GM18498 (cell line): ENCODE data around the gene CXorf65.

ENCODE experiments used
- ATAC-seq: cut with Tn5 transposase; IDR thresholded peaks from one replicate; pipeline ENCODE4 v1.9.1; 2021; ENCODE audit warnings: mild to moderate bottlenecking, moderate library complexity; ENCODE audit not compliant: unreplicated experiment

CXorf65 gene

DNA sequence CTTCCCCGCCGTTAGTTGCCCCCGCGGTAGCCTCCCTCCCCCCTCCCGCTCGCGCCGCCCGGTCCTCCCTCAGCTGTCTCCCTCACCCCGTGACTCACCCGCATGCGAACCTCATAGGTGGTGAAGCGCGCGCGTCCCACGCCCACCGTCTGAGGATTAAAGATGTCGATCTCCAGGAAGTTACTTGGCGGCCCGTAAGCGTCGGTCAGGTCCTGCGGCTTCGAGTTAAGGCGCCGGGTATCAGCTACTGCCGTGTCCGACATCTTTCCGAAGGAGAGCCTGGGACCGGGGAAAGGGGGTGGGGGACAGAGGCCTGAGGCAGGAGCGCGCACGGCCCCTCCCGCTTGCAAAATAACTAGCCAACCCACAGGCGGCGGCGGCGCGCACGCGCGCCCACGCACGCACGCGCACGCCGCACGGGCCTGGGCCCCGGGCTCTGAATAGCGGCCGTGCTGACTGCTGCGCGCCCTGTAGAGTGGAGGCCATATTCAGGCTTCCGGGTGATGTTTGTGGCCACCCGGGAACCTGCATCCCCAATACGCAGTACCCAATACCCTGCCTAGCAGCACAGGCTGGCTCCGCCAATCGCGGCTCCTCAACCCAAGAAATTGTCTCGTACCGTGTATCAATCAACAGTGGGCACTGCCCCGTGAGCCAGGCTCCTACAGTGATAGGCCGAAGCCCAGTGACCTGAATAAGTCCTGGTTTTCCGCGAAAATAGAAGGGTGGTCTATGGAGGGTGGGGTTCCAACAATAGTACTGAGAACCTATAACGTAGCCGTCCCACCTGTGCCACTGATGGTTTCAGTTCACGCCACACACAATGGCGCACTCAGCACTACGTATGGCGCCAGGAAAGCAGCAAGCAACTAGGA is 38.3 kb downstream of the CXorf65 start, which contains the start of gene SNX12:
TSS of gene SNX12 (minus strand) at position 291 of the 875 bp plus-strand sequence. CDS start at position 263, 28 bp downstream.
- ATAC-seq = peak; percentile 98

DNA sequence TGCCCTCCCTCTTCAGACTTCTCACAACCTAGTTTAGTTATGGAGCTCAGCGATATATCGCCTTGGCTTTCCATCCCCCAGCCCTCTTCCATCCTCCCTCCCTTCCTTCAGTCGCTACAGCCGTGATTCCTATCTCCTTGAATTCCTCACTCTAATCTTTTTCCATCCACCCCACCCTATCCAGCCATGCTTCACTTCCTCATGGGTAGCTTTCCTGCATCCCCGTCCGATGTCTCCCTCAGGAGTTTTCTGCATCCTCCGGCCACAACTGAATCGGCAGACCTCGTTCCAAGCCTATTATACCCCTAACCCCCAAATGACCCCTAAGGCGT is 38.9 kb downstream of the CXorf65 start:
- no peak for ATAC-seq

DNA sequence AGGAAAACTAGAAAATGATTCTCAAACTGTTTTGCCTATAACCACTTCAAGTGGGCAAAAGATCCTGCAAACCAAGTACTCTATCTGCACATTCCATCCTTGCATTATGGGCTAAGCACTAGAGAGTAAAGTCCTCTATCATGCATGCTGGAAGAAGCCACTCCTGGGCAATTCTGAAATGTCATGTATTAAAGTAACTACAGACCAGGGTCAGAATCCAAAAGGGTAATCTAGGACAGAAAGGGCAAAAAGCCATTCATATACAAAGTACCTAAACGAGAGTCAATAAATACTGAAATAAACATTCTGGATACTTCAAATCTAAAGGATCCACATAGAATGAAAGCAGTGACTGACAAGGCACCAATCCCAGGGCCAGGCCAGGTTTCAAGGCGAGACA is 39.5 kb downstream of the CXorf65 start:
- no peak for ATAC-seq

DNA sequence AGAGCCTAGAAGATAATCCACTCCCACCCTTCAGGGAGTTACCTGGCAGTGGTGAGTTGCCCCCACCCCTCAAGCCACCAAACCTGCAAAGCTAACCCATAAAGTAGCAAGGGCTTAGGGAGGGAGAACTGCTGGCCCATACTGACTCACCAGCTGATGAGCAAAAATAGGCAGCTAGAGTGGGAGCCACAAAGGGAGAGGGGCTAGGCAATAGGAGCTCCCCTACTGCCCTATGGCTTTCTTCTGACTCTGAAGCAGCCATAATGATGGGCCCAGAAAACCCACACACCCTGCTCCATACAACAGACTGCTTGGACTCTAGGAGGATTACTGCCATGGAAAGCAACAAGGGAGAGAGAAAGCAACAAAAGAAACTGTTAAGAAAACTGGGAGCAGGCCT is 46.4 kb downstream of the CXorf65 start:
- ATAC-seq = no peak

DNA sequence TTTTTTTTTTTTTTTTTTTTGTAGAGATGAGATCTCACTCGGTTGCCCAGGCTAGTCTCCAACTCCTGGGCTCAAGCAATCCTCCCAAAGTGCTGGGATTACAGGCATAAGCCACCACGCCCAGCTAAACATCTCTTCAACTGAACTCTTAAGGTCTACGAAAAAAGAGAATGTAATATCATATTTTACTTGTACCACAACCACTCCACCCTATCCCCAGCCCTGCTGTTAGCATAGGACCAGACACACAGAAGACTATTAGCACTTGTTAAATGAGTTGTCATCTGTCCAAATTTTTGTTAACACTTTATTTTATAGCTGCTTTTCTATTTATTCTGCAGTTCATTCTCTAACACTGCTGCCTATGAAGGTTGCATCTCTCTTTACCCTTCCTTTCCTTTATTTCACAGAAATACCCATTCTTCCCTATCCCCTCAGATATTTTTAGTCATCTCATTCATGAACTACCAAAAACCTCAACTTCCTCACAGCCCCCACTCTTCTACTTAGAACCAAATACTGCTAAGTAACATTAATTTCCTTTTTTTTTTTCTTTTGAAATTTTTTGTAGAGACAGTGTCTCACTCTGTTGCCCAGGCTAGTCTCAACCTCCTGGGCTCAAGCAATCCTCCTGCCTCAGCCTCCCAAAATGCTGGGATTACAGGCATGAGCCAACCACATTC is 48.6 kb downstream of the CXorf65 start:
- no peak for ATAC-seq

DNA sequence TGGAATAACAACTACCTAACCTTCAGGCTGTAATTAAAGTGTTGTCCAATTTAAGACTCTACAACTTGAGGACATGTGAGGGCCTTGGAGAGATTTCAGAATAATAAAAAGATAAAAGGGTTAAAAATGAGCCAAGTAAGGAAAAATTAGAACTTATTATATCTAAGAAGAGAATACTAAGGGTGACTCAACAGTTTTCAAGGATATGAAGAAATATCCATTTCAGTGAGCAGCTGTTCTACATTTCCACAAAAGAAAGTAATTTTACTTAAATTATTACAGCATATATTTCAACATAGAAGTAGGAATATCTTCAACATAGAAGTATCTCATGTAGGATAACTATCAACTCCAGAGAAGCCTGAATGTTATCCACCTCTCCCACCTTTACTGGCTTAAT is 49.7 kb downstream of the CXorf65 start:
- no peak for ATAC-seq
